GM12878 (cell line): ENCODE data around the gene CALB2. TPM values are rescaled to one million over a fixed set of nuclear protein-coding genes. Genes with fewer than 3 reads are reported as not detected.

Experiments used
- E4F1 ChIP-seq: fragments of 450-650 bp; IDR thresholded peaks from 2 replicates; pipeline ENCODE4 v1.6.1; 2018; ENCODE audit warnings: borderline replicate concordance, mild to moderate bottlenecking; ENCODE audit not compliant: partially characterized antibody
- EP300 ChIP-seq, 2 experiments: fragments of 150-350 bp in 1 of 2; IDR thresholded peaks; 2 replicates each; pipeline ENCODE4 v1.6.1; 2011 to 2012; ENCODE audit warnings: low read depth in 2 of 2, low read length in 2 of 2, borderline replicate concordance in 1 of 2, improper control_type of control experiment in 1 of 2, inconsistent platforms in 1 of 2; ENCODE audit not compliant: control insufficient read depth in 1 of 2
- IRF5 ChIP-seq: fragments of 450-650 bp; IDR thresholded peaks from 2 replicates; pipeline ENCODE4 v1.6.1; 2017; ENCODE audit warnings: borderline replicate concordance
- MTA3 ChIP-seq: IDR thresholded peaks from 2 replicates; pipeline ENCODE4 v1.6.1; 2012; ENCODE audit warnings: low read length, inconsistent platforms, borderline replicate concordance
- NFXL1 ChIP-seq: fragments of 450-650 bp; IDR thresholded peaks from 2 replicates; pipeline ENCODE4 v1.6.1; 2017; ENCODE audit warnings: antibody characterized with exemption, mild to moderate bottlenecking, borderline replicate concordance
- RB1 ChIP-seq: fragments of 450-650 bp; formaldehyde crosslinking; IDR thresholded peaks from 2 replicates; pipeline ENCODE4 v1.6.1; 2017; ENCODE audit warnings: mild to moderate bottlenecking, borderline replicate concordance
- SMARCA5 ChIP-seq: fragments of 450-650 bp; IDR thresholded peaks from 2 replicates; pipeline ENCODE4 v1.6.1; 2017; ENCODE audit warnings: mild to moderate bottlenecking
- YY1 ChIP-seq: IDR thresholded peaks from 2 replicates; pipeline ENCODE4 v1.6.1; 2011; ENCODE audit warnings: low read depth, mild to moderate bottlenecking, low read length
- polyA plus RNA-seq, 11 experiments: library from polyadenylated mRNA; depleted of rRNA in 4 of 11; unstranded in 6 of 11; stranded (reverse) in 5 of 11; fragments of >200 nt; fragmentation: Nextera tagmentation in 4 of 11; fragmentation: Illumina TruSeq in 1 of 11; extraction: Ambion mirVana in 4 of 11; extraction: Trizol in 1 of 11; gene quantifications; 1 replicate in 1 of 11; 2 replicates in 10 of 11; pipeline versions ENCODE4 v1.2.1 to v1.2.3, GENCODE V29; 2011 to 2016; ENCODE audit warnings: inconsistent platforms in 2 of 11, missing spikeins in 2 of 11, low read depth in 1 of 11
- total RNA-seq, 4 experiments: library from RNA; depleted of rRNA in 3 of 4; stranded (reverse); fragments of >200 nt in 3 of 4; fragmentation: Illumina TruSeq in 1 of 4; extraction: Trizol in 1 of 4; gene quantifications; 2 replicates each; pipeline versions ENCODE4 v1.2.1 to v1.2.3, GENCODE V29; 2013 to 2021

CALB2 gene
- total and polyA plus RNA-seq, 10 of the 15 experiments (the other 5 are each of a cell fraction or from before 2014, with no cell fraction given), result not detected

- TF ChIP-seq IRF5, result no peak
- TF ChIP-seq MTA3, result no peak
- peak; percentile 49; the same call in 1 of the 2 replicates for TF ChIP-seq SMARCA5
- no peak for TF ChIP-seq EP300 (IDR thresholded peaks at IDR 0.05; ENCODE audit: borderline replicate concordance in 1 of 2, control insufficient read depth in 1 of 2, low read depth in 2 of 2, low read length in 2 of 2)
- peak; percentile 68; the same call in 1 of the 2 replicates for TF ChIP-seq RB1
- no peak for TF ChIP-seq E4F1
- TF ChIP-seq NFXL1, result no peak
- TF ChIP-seq YY1, result 0 out of 2 replicates have a peak, but pooled peaks have one; percentile 29
Measured at GRCh38 chr16:71358464-71358998, at the start of gene CALB2 (continued).
